ENCODE results near the gene CYTIP. TPM values are rescaled to one million over a fixed set of nuclear protein-coding genes. Genes with fewer than 3 reads are reported as not detected.

Gene CYTIP
- polyA plus RNA-seq, 2 of the 4 experiments (the other 2 are of a cell fraction): 0.34 TPM; not detected in 1

GRCh38 chr2:157473581-157473980, 29.7 kb upstream of the CYTIP start:
- POLR2A ChIA-PET: no interaction called here
- no peak for ATAC-seq
- TF ChIP-seq JUN (IDR thresholded peaks at IDR 0.05) (no peak), ELK1 (IDR thresholded peaks at IDR 0.05; ENCODE audit: low read depth, low read length) (no peak)
- no peak overlapping the region for H3K27ac ChIP-seq
- DNase-seq (ENCODE audit: low read depth in 1 of 2, low spot score in 1 of 2): no peak
- H3K4me3 ChIP-seq: no peak overlapping the region
- no peak overlapping the region for H3K4me2 ChIP-seq
- no peak for FAIRE-seq
- no peaks in the 10 kb centered on the region for H3K4me1 ChIP-seq
- H3K9me3 ChIP-seq: no peaks in the 10 kb centered on the region
- CTCF ChIA-PET: interaction anchor here (1.2 kb wide), 1 partner anchor 26 kb away, joined by 3 read pairs; no protein-coding TSS in a partner anchor

GRCh38 chr2:157471078-157471477, 27.2 kb upstream of the CYTIP start:
- FAIRE-seq (no peak), ATAC-seq (no peak), DNase-seq (ENCODE audit: low read depth in 1 of 2, low spot score in 1 of 2) (no peak)
- Histone ChIP-seq H3K27ac (no peak overlapping the region), H3K9me3 (no peaks in the 10 kb centered on the region), H3K4me2 (no peak overlapping the region), H3K4me3 (no peak overlapping the region), H3K4me1 (no peaks in the 10 kb centered on the region)
- POLR2A ChIA-PET: no interaction called here
- TF ChIP-seq HES2 (IDR thresholded peaks at IDR 0.05) (no peak), ELK1 (IDR thresholded peaks at IDR 0.05; ENCODE audit: low read depth, low read length) (no peak)
- WGBS (ENCODE audit: missing lambda C conversion rate): 86% methylated on average over 3 of the region's 3 CpGs
- CTCF ChIA-PET: no interaction called here

- POLR2A ChIA-PET: no interaction called here
- Histone ChIP-seq H3K27ac (no peak overlapping the region), H3K9me3 (no peaks in the 10 kb centered on the region), H3K4me3 (no peak overlapping the region), H3K4me2 (no peak overlapping the region), H3K4me1 (no peaks in the 10 kb centered on the region)
- FAIRE-seq (no peak), DNase-seq (ENCODE audit: low read depth in 1 of 2, low spot score in 1 of 2) (no peak), ATAC-seq (no peak)
- CTCF ChIA-PET: no interaction called here
- TF ChIP-seq HEYL (CRISPR knock-in tag; IDR thresholded peaks at IDR 0.05) (no peak), POLR2A (IDR thresholded peaks at IDR 0.05; ENCODE audit: low read length) (no peak), ESRRA (IDR thresholded peaks at IDR 0.05; ENCODE audit: borderline replicate concordance, low read length) (no peak), ATOH8 (CRISPR knock-in tag; IDR thresholded peaks at IDR 0.05; ENCODE audit: low read depth) (no peak), REST (IDR thresholded peaks at IDR 0.05) (no peak), USF2 (IDR thresholded peaks at IDR 0.05) (no peak), BCL3 (IDR thresholded peaks at IDR 0.05) (no peak), GATA3 (IDR thresholded peaks at IDR 0.05; ENCODE audit: borderline replicate concordance) (no peak), RARB (CRISPR knock-in tag; IDR thresholded peaks at IDR 0.05) (no peak), E2F6 (IDR thresholded peaks at IDR 0.05; ENCODE audit: borderline replicate concordance, low read depth) (no peak), MAX (IDR thresholded peaks at IDR 0.05) (no peak)
These were observed 26.4 kb upstream of the CYTIP start for GRCh38 chr2:157470321-157470720.

Data from A549 (cell line).